ENCODE results near the gene SIRT3.

- TF ChIP-seq CTCF (IDR thresholded peaks at IDR 0.05; ENCODE audit: insufficient read depth, low read length, poor library complexity, severe bottlenecking): no peak
- TF ChIP-seq EZH2phosphoT487 (conservative IDR thresholded peaks at IDR 0.05; ENCODE audit: low read length): no peak
Observed at GRCh38 chr11:206526-207207, 29.5 kb downstream of the SIRT3 start.

Measured in SU-DHL-6 (cell line).